ENCODE data around the gene NKD2.

GRCh38 chr5:997001-997474 is 11.6 kb upstream of the NKD2 start:
- TF ChIP-seq CTCF (IDR thresholded peaks at IDR 0.05; ENCODE audit: poor library complexity) (no peak), EZH2 (IDR thresholded peaks at IDR 0.05; ENCODE audit: borderline replicate concordance) (no peak), EZH2phosphoT487 (IDR thresholded peaks at IDR 0.05; ENCODE audit: low read depth, severe bottlenecking, unreplicated experiment) (no peak)
